H9 (cell line): ENCODE measurements around the gene AFG1L. TPM values are rescaled to one million over a fixed set of nuclear protein-coding genes. Genes with fewer than 3 reads are reported as not detected.

Source experiments
- DNase-seq: peaks from one replicate; pipeline ENCODE4 v3.0.0-alpha.2; 2017
- H2AFZ ChIP-seq: one replicate; pipeline ENCODE4 v1.6.1; 2013; ENCODE audit warnings: mild to moderate bottlenecking, low read length, control low read depth, moderate library complexity
- H2AK5ac ChIP-seq: 2 replicates; pipeline ENCODE4 v1.6.1; 2013; ENCODE audit warnings: low read length, control low read depth, mixed read lengths; ENCODE audit not compliant: insufficient read length
- H2BK120ac ChIP-seq: one replicate; pipeline ENCODE4 v1.6.1; 2013; ENCODE audit warnings: low read depth, mild to moderate bottlenecking, low read length, control low read depth, inconsistent platforms; ENCODE audit not compliant: poor library complexity, severe bottlenecking
- H2BK12ac ChIP-seq: 2 replicates; pipeline ENCODE4 v1.6.1; 2013; ENCODE audit warnings: low read length, control low read depth, mixed read lengths, low read depth; ENCODE audit not compliant: insufficient read length
- H2BK15ac ChIP-seq: 2 replicates; pipeline ENCODE4 v1.6.1; 2013; ENCODE audit warnings: low read depth, low read length, control low read depth
- H2BK20ac ChIP-seq: one replicate; pipeline ENCODE4 v1.6.1; 2013; ENCODE audit warnings: low read depth, mild to moderate bottlenecking, low read length, control low read depth, inconsistent platforms; ENCODE audit not compliant: poor library complexity, severe bottlenecking
- H2BK5ac ChIP-seq: 2 replicates; pipeline ENCODE4 v1.6.1; 2013; ENCODE audit warnings: low read length, control low read depth, mixed read lengths; ENCODE audit not compliant: insufficient read length
- H3K14ac ChIP-seq: 2 replicates; pipeline ENCODE4 v1.6.1; 2013; ENCODE audit warnings: low read length, control low read depth; ENCODE audit not compliant: insufficient read depth
- H3K18ac ChIP-seq: 2 replicates; pipeline ENCODE4 v1.6.1; 2013; ENCODE audit warnings: low read depth, mild to moderate bottlenecking, mixed read lengths, low read length, control low read depth; ENCODE audit not compliant: insufficient read length
- H3K23ac ChIP-seq: 2 replicates; pipeline ENCODE4 v1.6.1; 2013; ENCODE audit warnings: low read length, control low read depth, mixed read lengths, low read depth; ENCODE audit not compliant: insufficient read length
- H3K23me2 ChIP-seq: 2 replicates; pipeline ENCODE4 v1.6.1; 2013; ENCODE audit warnings: low read depth, mild to moderate bottlenecking, mixed read lengths, low read length, control low read depth; ENCODE audit not compliant: insufficient read length, poor library complexity, severe bottlenecking
- H3K27ac ChIP-seq: 2 replicates; pipeline ENCODE4 v1.5.1; 2013; ENCODE audit warnings: low read length, control low read depth, mixed read lengths, low read depth; ENCODE audit not compliant: insufficient read length
- H3K27me3 ChIP-seq: 2 replicates; pipeline ENCODE4 v1.6.1; 2013; ENCODE audit warnings: low read length, control low read depth, inconsistent platforms; ENCODE audit not compliant: insufficient read depth
- H3K4ac ChIP-seq: 2 replicates; pipeline ENCODE4 v1.6.1; 2013; ENCODE audit warnings: low read depth, mild to moderate bottlenecking, control low read depth, inconsistent platforms, low read length, moderate library complexity
- H3K4me1 ChIP-seq: 2 replicates; pipeline ENCODE4 v1.6.1; 2013; ENCODE audit warnings: low read length, control low read depth, inconsistent platforms; ENCODE audit not compliant: insufficient read depth
- H3K4me2 ChIP-seq: 2 replicates; pipeline ENCODE4 v1.6.1; 2013; ENCODE audit warnings: low read length, control low read depth, mixed read lengths; ENCODE audit not compliant: insufficient read length, insufficient read depth
- H3K56ac ChIP-seq: 2 replicates; pipeline ENCODE4 v1.6.1; 2013; ENCODE audit warnings: low read depth, mild to moderate bottlenecking, mixed read lengths, low read length, control low read depth; ENCODE audit not compliant: insufficient read length
- H3K79me1 ChIP-seq: 2 replicates; pipeline ENCODE4 v1.6.1; 2013; ENCODE audit warnings: low read depth, mild to moderate bottlenecking, moderate library complexity, low read length, control low read depth, inconsistent platforms; ENCODE audit not compliant: insufficient read depth, poor library complexity, severe bottlenecking
- H3K79me2 ChIP-seq: 2 replicates; pipeline ENCODE4 v1.6.1; 2013; ENCODE audit warnings: low read length, control low read depth, inconsistent platforms; ENCODE audit not compliant: insufficient read depth
- H3K9ac ChIP-seq: 2 replicates; pipeline ENCODE4 v1.6.1; 2013; ENCODE audit warnings: low read length, control low read depth, mixed read lengths; ENCODE audit not compliant: insufficient read length; ENCODE audit errors: extremely low read depth
- H3K9me3 ChIP-seq: one replicate; pipeline ENCODE4 v1.6.1; 2013; ENCODE audit warnings: low read depth, low read length, inconsistent platforms; ENCODE audit not compliant: control insufficient read depth
- H3T11ph ChIP-seq: one replicate; pipeline ENCODE4 v1.6.1; 2013; ENCODE audit warnings: mild to moderate bottlenecking, low read length, control low read depth, inconsistent platforms
- H4K20me1 ChIP-seq: one replicate; pipeline ENCODE4 v1.6.1; 2013; ENCODE audit not compliant: control insufficient read depth, insufficient read length, insufficient read depth
- H4K5ac ChIP-seq: 2 replicates; pipeline ENCODE4 v1.6.1; 2013; ENCODE audit warnings: low read depth, mild to moderate bottlenecking, mixed read lengths, low read length, control low read depth; ENCODE audit not compliant: insufficient read length
- H4K8ac ChIP-seq: replicated peaks from 2 replicates; pipeline ENCODE4 v1.6.1; 2013; ENCODE audit warnings: low read length, control low read depth, mixed read lengths, low read depth; ENCODE audit not compliant: insufficient read length
- H4K91ac ChIP-seq: 2 replicates; pipeline ENCODE4 v1.6.1; 2013; ENCODE audit warnings: low read depth, mild to moderate bottlenecking, moderate library complexity, mixed read lengths, low read length, control low read depth; ENCODE audit not compliant: insufficient read length
- H3K27ac Mint-ChIP-seq, 3 experiments: 2 replicates in 2 of 3; 3 replicates in 1 of 3; pipeline ENCODE4 v1.8.0; 2020 to 2021; ENCODE audit warnings: mixed read lengths in 3 of 3, mild to moderate bottlenecking in 1 of 3, moderate library complexity in 1 of 3
- H3K27me3 Mint-ChIP-seq: 2 replicates; pipeline ENCODE4 v1.8.0; 2021; ENCODE audit warnings: low read depth, mild to moderate bottlenecking, moderate library complexity, mixed read lengths
- H3K36me3 Mint-ChIP-seq, 3 experiments: 2 replicates in 2 of 3; 3 replicates in 1 of 3; pipeline ENCODE4 v1.8.0; 2020 to 2021; ENCODE audit warnings: low read depth in 3 of 3, mixed read lengths in 3 of 3; ENCODE audit not compliant: insufficient read depth in 1 of 3
- H3K4me1 Mint-ChIP-seq, 2 experiments: 2 replicates each; pipeline ENCODE4 v1.8.0; 2020; ENCODE audit warnings: mixed read lengths in 2 of 2
- H3K4me3 Mint-ChIP-seq, 2 experiments: 2 replicates in 1 of 2; 3 replicates in 1 of 2; pipeline ENCODE4 v1.8.0; 2020 to 2021; ENCODE audit warnings: mild to moderate bottlenecking in 2 of 2, mixed read lengths in 2 of 2, moderate library complexity in 1 of 2
- H3K9me3 Mint-ChIP-seq, 2 experiments: 2 replicates in 1 of 2; 3 replicates in 1 of 2; pipeline ENCODE4 v1.8.0; 2020; ENCODE audit warnings: mild to moderate bottlenecking in 2 of 2, mixed read lengths in 2 of 2, moderate library complexity in 1 of 2
- WGBS: extraction: QIAGEN DNeasy Blood & Tissue Kit; methylation state at CpG from one replicate; pipeline ENCODE4 v1.1.7; 2013; ENCODE audit warnings: missing lambda C conversion rate, low lambda C conversion rate, mixed read lengths; ENCODE audit not compliant: insufficient read length; ENCODE audit errors: extremely low coverage; 5-methylcytosine and 5-hydroxymethylcytosine counted together
- total RNA-seq: library from RNA; stranded (reverse); gene quantifications from 2 replicates; pipeline ENCODE4 v1.2.1, GENCODE V29; 2021
- TF ChIP-seq, protein P1 (sequence below): fragments of 200-600 bp; sonication (generic); conservative IDR thresholded peaks from 3 replicates; pipeline ENCODE4 v1.8.0; 2021; ENCODE audit warnings: antibody characterized with exemption, mild to moderate bottlenecking

Gene AFG1L
- total RNA-seq, 1 experiment from 2014 or later, result 4.7 TPM

DNA sequence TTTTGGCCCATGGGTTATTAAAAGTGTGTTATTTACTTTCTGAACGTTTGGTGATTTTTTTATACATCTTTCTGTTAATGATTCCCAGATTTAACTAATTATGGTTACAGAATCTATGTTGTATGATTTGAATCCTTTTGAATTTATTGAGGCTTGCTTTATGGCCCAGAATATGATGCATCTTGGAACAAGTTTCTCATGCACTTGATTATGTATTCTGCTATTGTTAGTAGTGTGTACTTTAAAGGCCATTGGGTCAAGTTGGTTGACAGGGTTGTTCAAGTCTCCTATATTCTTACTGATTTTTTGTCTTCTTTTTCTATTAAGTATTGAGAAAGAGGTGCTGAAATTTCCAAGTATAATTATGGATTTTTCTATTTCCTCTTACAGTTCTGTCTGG, 160.8 kb downstream of the AFG1L start:
- no peak overlapping the region for H3K27ac ChIP-seq
- H2BK12ac ChIP-seq, result no peak overlapping the region
- H3K27me3 Mint-ChIP-seq, result no peaks in the 10 kb centered on the region; the same call in 1 of the 2 replicates
- no peak overlapping the region for H3K56ac ChIP-seq
- H3K9me3 ChIP-seq, result no peaks in the 10 kb centered on the region
- H2BK120ac ChIP-seq, result no peak overlapping the region
- H3K23me2 ChIP-seq, result no peaks in the 10 kb centered on the region
- no peak overlapping the region for H3K18ac ChIP-seq
- H3K4me1 ChIP-seq, result peaks cover 4% of the 10 kb centered on the region; the same call in 1 of the 2 replicates
- H3K23ac ChIP-seq, result no peak overlapping the region
- no peak overlapping the region for H4K91ac ChIP-seq
- no peaks in the 10 kb centered on the region for H3K79me2 ChIP-seq
- H3K79me1 ChIP-seq, result no peaks in the 10 kb centered on the region
- H2BK15ac ChIP-seq, result no peak overlapping the region
- H3K9ac ChIP-seq, result no peak overlapping the region
- no peak overlapping the region for H4K5ac ChIP-seq
- no peaks in the 10 kb centered on the region for H3K9me3 Mint-ChIP-seq
- no peak overlapping the region for H3K4ac ChIP-seq
- H3K27me3 ChIP-seq, result no peaks in the 10 kb centered on the region
- H3K27ac Mint-ChIP-seq, result no peak overlapping the region
- H2BK5ac ChIP-seq, result no peak overlapping the region
- H4K20me1 ChIP-seq, result no peaks in the 10 kb centered on the region
- no peak for DNase-seq
- TF ChIP-seq, protein P1, sequence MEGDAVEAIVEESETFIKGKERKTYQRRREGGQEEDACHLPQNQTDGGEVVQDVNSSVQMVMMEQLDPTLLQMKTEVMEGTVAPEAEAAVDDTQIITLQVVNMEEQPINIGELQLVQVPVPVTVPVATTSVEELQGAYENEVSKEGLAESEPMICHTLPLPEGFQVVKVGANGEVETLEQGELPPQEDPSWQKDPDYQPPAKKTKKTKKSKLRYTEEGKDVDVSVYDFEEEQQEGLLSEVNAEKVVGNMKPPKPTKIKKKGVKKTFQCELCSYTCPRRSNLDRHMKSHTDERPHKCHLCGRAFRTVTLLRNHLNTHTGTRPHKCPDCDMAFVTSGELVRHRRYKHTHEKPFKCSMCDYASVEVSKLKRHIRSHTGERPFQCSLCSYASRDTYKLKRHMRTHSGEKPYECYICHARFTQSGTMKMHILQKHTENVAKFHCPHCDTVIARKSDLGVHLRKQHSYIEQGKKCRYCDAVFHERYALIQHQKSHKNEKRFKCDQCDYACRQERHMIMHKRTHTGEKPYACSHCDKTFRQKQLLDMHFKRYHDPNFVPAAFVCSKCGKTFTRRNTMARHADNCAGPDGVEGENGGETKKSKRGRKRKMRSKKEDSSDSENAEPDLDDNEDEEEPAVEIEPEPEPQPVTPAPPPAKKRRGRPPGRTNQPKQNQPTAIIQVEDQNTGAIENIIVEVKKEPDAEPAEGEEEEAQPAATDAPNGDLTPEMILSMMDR, result no peak
- no peak overlapping the region for H2AFZ ChIP-seq
- H3K4me3 Mint-ChIP-seq, result no peak overlapping the region
- no peak overlapping the region for H2AK5ac ChIP-seq
- H3K4me2 ChIP-seq, result no peak overlapping the region
- no peak overlapping the region for H3K14ac ChIP-seq
- H3K36me3 Mint-ChIP-seq, result no peaks in the 10 kb centered on the region
- WGBS, result no CpG with 5 or more reads among the region's 1 CpG
- H2BK20ac ChIP-seq, result no peak overlapping the region
- no peak overlapping the region for H4K8ac ChIP-seq
- H3T11ph ChIP-seq, result no peak overlapping the region
- H3K4me1 Mint-ChIP-seq, result peaks cover 11 to 13% of the 10 kb centered on the region in 2 experiments
